Upper lobe of left lung (tissue), 6 donors: Measurements from ENCODE around the gene GPC5. TPM values are rescaled to one million over a fixed set of nuclear protein-coding genes. Genes with fewer than 3 reads are reported as not detected.

Source experiments
- ATAC-seq, 2 donors: fragments of 200-7000 bp; cut with Tn5 transposase; one replicate each; pipeline ENCODE4 v1.9.1; 2022; ENCODE audit warnings: mild to moderate bottlenecking in 2 of 2, moderate library complexity in 2 of 2; ENCODE audit not compliant: low FRiP score in 2 of 2
- DNase-seq, 2 donors: peaks; one replicate each; pipeline ENCODE4 v3.0.0-alpha.2; 2019 to 2020
- H3K27ac ChIP-seq, 4 donors: fragments of 200-600 bp; sonication (generic); one replicate each; pipeline ENCODE4 v1.5.1; 2016 to 2019
- H3K27me3 ChIP-seq, 4 donors: fragments of 200-600 bp; sonication (generic); one replicate each; pipeline ENCODE4 v1.5.1; 2017 to 2019
- H3K36me3 ChIP-seq, 4 donors: fragments of 200-600 bp; sonication (generic); one replicate each; pipeline ENCODE4 v1.5.1; 2016 to 2019
- H3K4me1 ChIP-seq, 4 donors: fragments of 200-600 bp; sonication (generic); one replicate each; pipeline ENCODE4 v1.5.1; 2018 to 2019
- H3K4me3 ChIP-seq, 4 donors: fragments of 200-600 bp; sonication (generic); one replicate each; pipeline ENCODE4 v1.5.1; 2017 to 2019; ENCODE audit warnings: mild to moderate bottlenecking in 2 of 4, moderate library complexity in 1 of 4
- H3K9me3 ChIP-seq, 4 donors: fragments of 200-600 bp; sonication (generic); one replicate each; pipeline ENCODE4 v1.5.1; 2018 to 2019
- EP300 ChIP-seq, 4 donors: sonication (generic); formaldehyde crosslinking; IDR thresholded peaks; one replicate each; pipeline ENCODE4 v1.5.1; 2017; ENCODE audit warnings: antibody characterized with exemption in 4 of 4, control low read depth in 2 of 4
- POLR2A ChIP-seq, 4 donors: fragments of 450-650 bp; IDR thresholded peaks; one replicate each; pipeline ENCODE4 v1.5.1; 2016 to 2017; ENCODE audit warnings: antibody characterized with exemption in 4 of 4, mild to moderate bottlenecking in 2 of 4
- POLR2AphosphoS5 ChIP-seq, 2 donors: sonication (generic); formaldehyde crosslinking; IDR thresholded peaks; one replicate each; pipeline ENCODE4 v1.5.1; 2017; ENCODE audit warnings: antibody characterized with exemption in 2 of 2
- WGBS, 2 donors: methylation state at CpG; one replicate each; pipeline ENCODE4 v1.1.5; 2017 to 2018; 5-methylcytosine and 5-hydroxymethylcytosine counted together
- total RNA-seq, 6 donors: library from RNA; depleted of rRNA in 4 of 6; stranded (reverse); fragments of >200 nt in 4 of 6; gene quantifications; one replicate each; pipeline versions ENCODE4 v1.1.0 to v1.2.1, GENCODE V29; 2016 to 2021
- TF ChIP-seq, protein P1 (sequence below), 6 experiments: fragments of 450-650 bp in 4 of 6; fragments of 200-600 bp in 2 of 6; sonication (generic) in 2 of 6; IDR thresholded peaks; one replicate each; pipeline ENCODE4 v1.5.1; 2016 to 2019; ENCODE audit warnings: antibody characterized with exemption in 6 of 6
- donor health status: DM: no; HTN: no; CAD: no; lungs with moderate emphysema.
- donor health status: DM: no; HTN: yes; CAD: no; lungs with severe emphysema.

Gene GPC5
- total RNA-seq, 6 donors from 2014 or later = 7.6 to 51.4 (median 12.8) TPM

DNA sequence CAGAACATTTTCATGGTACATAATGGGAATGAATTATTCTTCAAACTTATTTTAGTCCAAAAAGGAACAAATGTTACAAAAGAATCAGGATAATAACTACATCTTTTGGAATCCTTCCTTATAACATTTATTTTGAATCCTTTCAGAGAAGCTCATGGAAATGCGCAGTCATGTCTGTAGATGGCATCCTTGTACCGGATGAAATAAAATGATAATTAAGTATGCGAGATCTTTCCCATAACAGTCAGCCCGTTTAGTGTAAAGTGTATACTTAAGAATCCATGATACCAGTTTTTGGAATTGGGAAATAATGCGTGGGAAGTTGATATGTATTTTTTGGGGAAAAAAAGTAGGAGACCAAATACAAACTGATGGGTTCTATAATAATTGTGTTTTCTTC lies 418.8 kb downstream of the GPC5 start:
- ATAC-seq = peak in 1 of 2 donors; percentile 51
- no peaks in the 10 kb centered on the region for H3K36me3 ChIP-seq
- H3K4me1 ChIP-seq = peaks cover 0 to 3% (median 0%) of the 10 kb centered on the region in 4 donors
- 50 to 54% methylated on average over 5 of the region's 5 CpGs for WGBS, 2 donors
- no peak overlapping the region for H3K27ac ChIP-seq
- no peaks in the 10 kb centered on the region for H3K27me3 ChIP-seq
- TF ChIP-seq POLR2A (IDR thresholded peaks at IDR 0.05) (no peak), EP300 (IDR thresholded peaks at IDR 0.05) (no peak), POLR2AphosphoS5 (IDR thresholded peaks at IDR 0.05) (no peak)
- TF ChIP-seq, protein P1, sequence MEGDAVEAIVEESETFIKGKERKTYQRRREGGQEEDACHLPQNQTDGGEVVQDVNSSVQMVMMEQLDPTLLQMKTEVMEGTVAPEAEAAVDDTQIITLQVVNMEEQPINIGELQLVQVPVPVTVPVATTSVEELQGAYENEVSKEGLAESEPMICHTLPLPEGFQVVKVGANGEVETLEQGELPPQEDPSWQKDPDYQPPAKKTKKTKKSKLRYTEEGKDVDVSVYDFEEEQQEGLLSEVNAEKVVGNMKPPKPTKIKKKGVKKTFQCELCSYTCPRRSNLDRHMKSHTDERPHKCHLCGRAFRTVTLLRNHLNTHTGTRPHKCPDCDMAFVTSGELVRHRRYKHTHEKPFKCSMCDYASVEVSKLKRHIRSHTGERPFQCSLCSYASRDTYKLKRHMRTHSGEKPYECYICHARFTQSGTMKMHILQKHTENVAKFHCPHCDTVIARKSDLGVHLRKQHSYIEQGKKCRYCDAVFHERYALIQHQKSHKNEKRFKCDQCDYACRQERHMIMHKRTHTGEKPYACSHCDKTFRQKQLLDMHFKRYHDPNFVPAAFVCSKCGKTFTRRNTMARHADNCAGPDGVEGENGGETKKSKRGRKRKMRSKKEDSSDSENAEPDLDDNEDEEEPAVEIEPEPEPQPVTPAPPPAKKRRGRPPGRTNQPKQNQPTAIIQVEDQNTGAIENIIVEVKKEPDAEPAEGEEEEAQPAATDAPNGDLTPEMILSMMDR (IDR thresholded peaks at IDR 0.05) = no peak
- H3K9me3 ChIP-seq = no peaks in the 10 kb centered on the region
- DNase-seq = no peak
- H3K4me3 ChIP-seq = no peak overlapping the region

DNA sequence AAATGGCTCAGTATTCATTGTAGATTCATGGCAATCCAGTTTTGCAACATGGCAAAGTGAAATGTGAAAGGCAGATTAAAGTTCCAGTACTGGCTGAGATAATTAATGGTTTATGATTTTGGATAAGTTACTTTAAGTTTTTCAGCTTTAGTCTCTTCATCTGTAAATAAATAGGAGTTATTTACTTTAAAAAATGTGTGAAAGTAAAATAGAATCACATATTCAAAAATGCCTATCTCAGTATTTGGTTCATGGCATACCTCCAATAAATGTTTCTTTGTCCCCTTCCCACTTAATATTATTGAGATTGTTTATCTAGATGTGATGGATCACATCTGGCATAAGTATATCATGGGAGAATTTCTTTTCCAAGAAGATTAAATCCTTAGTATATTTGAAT lies 426.0 kb downstream of the GPC5 start:
- Histone ChIP-seq H3K4me1 (no peaks in the 10 kb centered on the region), H3K9me3 (no peaks in the 10 kb centered on the region), H3K36me3 (no peaks in the 10 kb centered on the region), H3K27me3 (no peaks in the 10 kb centered on the region), H3K27ac (no peak overlapping the region), H3K4me3 (no peak overlapping the region)
- TF ChIP-seq POLR2A (IDR thresholded peaks at IDR 0.05) (no peak), EP300 (IDR thresholded peaks at IDR 0.05) (no peak), POLR2AphosphoS5 (IDR thresholded peaks at IDR 0.05) (no peak)
- TF ChIP-seq, protein P1 (IDR thresholded peaks at IDR 0.05) = no peak
- DNase-seq (no peak), ATAC-seq (no peak)

GRCh38 chr13:91825516-91825915 lies 427.1 kb downstream of the GPC5 start:
- TF ChIP-seq POLR2AphosphoS5 (IDR thresholded peaks at IDR 0.05) (no peak), EP300 (IDR thresholded peaks at IDR 0.05) (no peak), POLR2A (IDR thresholded peaks at IDR 0.05) (no peak)
- TF ChIP-seq, protein P1 (IDR thresholded peaks at IDR 0.05) = no peak
- Histone ChIP-seq H3K4me3 (no peak overlapping the region), H3K27me3 (no peaks in the 10 kb centered on the region), H3K4me1 (no peaks in the 10 kb centered on the region), H3K36me3 (no peaks in the 10 kb centered on the region), H3K9me3 (no peaks in the 10 kb centered on the region), H3K27ac (no peak overlapping the region)
- no peak for ATAC-seq
- 73 to 78% methylated on average over 2 of the region's 2 CpGs for WGBS, 2 donors
- no peak for DNase-seq

GRCh38 chr13:91836553-91836952 lies 438.1 kb downstream of the GPC5 start:
- Histone ChIP-seq H3K27me3 (no peaks in the 10 kb centered on the region), H3K4me3 (no peak overlapping the region), H3K9me3 (no peaks in the 10 kb centered on the region), H3K27ac (no peak overlapping the region), H3K4me1 (no peaks in the 10 kb centered on the region), H3K36me3 (no peaks in the 10 kb centered on the region)
- ATAC-seq (no peak), DNase-seq (no peak)
- TF ChIP-seq EP300 (IDR thresholded peaks at IDR 0.05) = no peak
- no peak for TF ChIP-seq POLR2A (IDR thresholded peaks at IDR 0.05)
- TF ChIP-seq, protein P1 (IDR thresholded peaks at IDR 0.05) = no peak
- no peak for TF ChIP-seq POLR2AphosphoS5 (IDR thresholded peaks at IDR 0.05)

DNA sequence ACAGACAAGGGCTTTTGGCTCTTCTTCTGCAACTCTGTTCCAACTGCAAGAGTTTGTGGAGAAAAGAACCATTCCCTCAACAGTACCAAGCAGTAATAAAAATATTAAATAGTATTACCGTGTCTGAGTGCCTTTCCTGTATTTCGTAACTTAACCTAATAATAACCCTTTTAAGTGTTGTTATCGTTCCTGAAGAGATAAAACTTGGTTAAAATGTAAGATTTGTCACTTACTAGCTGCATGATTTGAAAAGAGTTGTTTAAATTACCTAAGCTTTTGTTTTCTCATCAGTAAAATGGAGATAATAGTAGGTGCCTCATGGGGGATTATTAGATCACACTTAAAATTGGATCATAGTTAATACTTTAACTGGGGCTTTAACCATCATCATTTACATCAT lies 447.2 kb downstream of the GPC5 start:
- no peaks in the 10 kb centered on the region for H3K36me3 ChIP-seq
- no peaks in the 10 kb centered on the region for H3K27me3 ChIP-seq
- H3K27ac ChIP-seq = no peak overlapping the region
- no peaks in the 10 kb centered on the region for H3K9me3 ChIP-seq
- no peak overlapping the region for H3K4me3 ChIP-seq
- ATAC-seq (no peak), DNase-seq (no peak)
- WGBS, 2 donors = 48 to 53% methylated on average over 3 of the region's 3 CpGs
- H3K4me1 ChIP-seq = no peaks in the 10 kb centered on the region
- TF ChIP-seq, protein P1 (IDR thresholded peaks at IDR 0.05) = no peak
- no peak for TF ChIP-seq POLR2A (IDR thresholded peaks at IDR 0.05)
- TF ChIP-seq EP300 (IDR thresholded peaks at IDR 0.05) = no peak
